Neural progenitor cell (in vitro differentiated cells): ENCODE measurements around the gene KANK2. TPM values are rescaled to one million over a fixed set of nuclear protein-coding genes. Genes with fewer than 3 reads are reported as not detected.
A peak's percentile ranks its signal among the peaks of the same experiment; 100 is the strongest.

ENCODE experiments used
- DNase-seq: peaks from one replicate; pipeline ENCODE4 v3.0.0-alpha.2; 2016; ENCODE audit warnings: low spot score
- H2AFZ ChIP-seq: fragments of 200-600 bp; sonication (generic); replicated peaks from 2 replicates; pipeline ENCODE4 v1.6.1; 2016; ENCODE audit warnings: antibody characterized with exemption
- H3F3A ChIP-seq: fragments of 200-600 bp; sonication (generic); 2 replicates; pipeline ENCODE4 v1.6.1; 2016; ENCODE audit warnings: antibody characterized with exemption, low read depth
- H3K27ac ChIP-seq: fragments of 200-600 bp; sonication (generic); 2 replicates; pipeline ENCODE4 v1.5.1; 2016; ENCODE audit warnings: mild to moderate bottlenecking
- H3K27me3 ChIP-seq: fragments of 200-600 bp; sonication (generic); 2 replicates; pipeline ENCODE4 v1.6.1; 2016; ENCODE audit warnings: mild to moderate bottlenecking, moderate library complexity
- H3K36me3 ChIP-seq: fragments of 200-600 bp; sonication (generic); 2 replicates; pipeline ENCODE4 v1.5.1; 2016
- H3K4me1 ChIP-seq: fragments of 200-600 bp; sonication (generic); 2 replicates; pipeline ENCODE4 v1.6.1; 2016; ENCODE audit warnings: mixed run types
- H3K4me2 ChIP-seq: fragments of 200-600 bp; sonication (generic); 2 replicates; pipeline ENCODE4 v1.6.1; 2016
- H3K4me3 ChIP-seq: fragments of 200-600 bp; sonication (generic); 2 replicates; pipeline ENCODE4 v1.5.1; 2016
- H3K79me2 ChIP-seq: fragments of 200-600 bp; sonication (generic); 2 replicates; pipeline ENCODE4 v1.6.1; 2016; ENCODE audit warnings: low read depth
- H3K9ac ChIP-seq: fragments of 200-600 bp; sonication (generic); 2 replicates; pipeline ENCODE4 v1.6.1; 2016
- H3K9me3 ChIP-seq: fragments of 200-600 bp; sonication (generic); 2 replicates; pipeline ENCODE4 v1.5.1; 2016; ENCODE audit warnings: low read depth
- H4K20me1 ChIP-seq: fragments of 200-600 bp; sonication (generic); 2 replicates; pipeline ENCODE4 v1.6.1; 2016; ENCODE audit warnings: low read depth
- H3K27ac Mint-ChIP-seq: 3 replicates; pipeline ENCODE4 v1.8.0; 2021; ENCODE audit warnings: mixed read lengths
- H3K27me3 Mint-ChIP-seq: 2 replicates; pipeline ENCODE4 v1.8.0; 2022; ENCODE audit warnings: low read depth, mild to moderate bottlenecking, inconsistent platforms, moderate library complexity, mixed read lengths; ENCODE audit not compliant: insufficient read depth
- H3K36me3 Mint-ChIP-seq: 3 replicates; pipeline ENCODE4 v1.8.0; 2021; ENCODE audit warnings: mixed read lengths
- H3K4me1 Mint-ChIP-seq: 3 replicates; pipeline ENCODE4 v1.8.0; 2021; ENCODE audit warnings: mixed read lengths
- H3K4me3 Mint-ChIP-seq: 3 replicates; pipeline ENCODE4 v1.8.0; 2021; ENCODE audit warnings: mild to moderate bottlenecking, moderate library complexity, mixed read lengths
- H3K9me3 Mint-ChIP-seq: 3 replicates; pipeline ENCODE4 v1.8.0; 2020; ENCODE audit warnings: mixed read lengths
- EZH2 ChIP-seq: fragments of 200-600 bp; sonication (generic); IDR thresholded peaks from 2 replicates; pipeline ENCODE4 v1.6.1; 2017; ENCODE audit warnings: antibody characterized with exemption, mild to moderate bottlenecking, moderate library complexity
- EZH2phosphoT487 ChIP-seq: fragments of 200-600 bp; sonication (generic); IDR thresholded peaks from 2 replicates; pipeline ENCODE4 v1.6.1; 2017; ENCODE audit warnings: antibody characterized with exemption
- total RNA-seq: library from RNA; depleted of rRNA; stranded (reverse); fragments of >200 nt; gene quantifications from 2 replicates; pipeline ENCODE4 v1.2.3, GENCODE V29; 2015; ENCODE audit warnings: low replicate concordance
- TF ChIP-seq, protein P1 (sequence below): fragments of 200-600 bp; sonication (generic); IDR thresholded peaks from 2 replicates; pipeline ENCODE4 v1.5.1; 2017; ENCODE audit warnings: antibody characterized with exemption, mild to moderate bottlenecking

KANK2 gene
- total RNA-seq, 1 donor from 2014 or later = 17.5 TPM

GRCh38 chr19:11240008-11240444 is 42.7 kb upstream of the KANK2 start:
- Histone ChIP-seq H3K27ac (no peak overlapping the region), H3K79me2 (no peaks in the 10 kb centered on the region), H3K36me3 (no peaks in the 10 kb centered on the region), H2AFZ (no peak overlapping the region), H3F3A (no peaks in the 10 kb centered on the region), H3K4me3 (no peak overlapping the region), H3K4me2 (no peak overlapping the region), H3K9me3 (no peaks in the 10 kb centered on the region), H3K9ac (no peak overlapping the region), H3K4me1 (no peaks in the 10 kb centered on the region), H4K20me1 (peaks cover 3% of the 10 kb centered on the region), H3K27me3 (no peaks in the 10 kb centered on the region)
- Mint-ChIP-seq H3K9me3 (no peaks in the 10 kb centered on the region), H3K27ac (no peak overlapping the region), H3K27me3 (peaks cover 2% of the 10 kb centered on the region), H3K36me3 (peaks cover 4% of the 10 kb centered on the region), H3K4me1 (peaks cover 28% of the 10 kb centered on the region), H3K4me3 (no peak overlapping the region)
- TF ChIP-seq, protein P1, sequence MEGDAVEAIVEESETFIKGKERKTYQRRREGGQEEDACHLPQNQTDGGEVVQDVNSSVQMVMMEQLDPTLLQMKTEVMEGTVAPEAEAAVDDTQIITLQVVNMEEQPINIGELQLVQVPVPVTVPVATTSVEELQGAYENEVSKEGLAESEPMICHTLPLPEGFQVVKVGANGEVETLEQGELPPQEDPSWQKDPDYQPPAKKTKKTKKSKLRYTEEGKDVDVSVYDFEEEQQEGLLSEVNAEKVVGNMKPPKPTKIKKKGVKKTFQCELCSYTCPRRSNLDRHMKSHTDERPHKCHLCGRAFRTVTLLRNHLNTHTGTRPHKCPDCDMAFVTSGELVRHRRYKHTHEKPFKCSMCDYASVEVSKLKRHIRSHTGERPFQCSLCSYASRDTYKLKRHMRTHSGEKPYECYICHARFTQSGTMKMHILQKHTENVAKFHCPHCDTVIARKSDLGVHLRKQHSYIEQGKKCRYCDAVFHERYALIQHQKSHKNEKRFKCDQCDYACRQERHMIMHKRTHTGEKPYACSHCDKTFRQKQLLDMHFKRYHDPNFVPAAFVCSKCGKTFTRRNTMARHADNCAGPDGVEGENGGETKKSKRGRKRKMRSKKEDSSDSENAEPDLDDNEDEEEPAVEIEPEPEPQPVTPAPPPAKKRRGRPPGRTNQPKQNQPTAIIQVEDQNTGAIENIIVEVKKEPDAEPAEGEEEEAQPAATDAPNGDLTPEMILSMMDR = no peak
- no peak for TF ChIP-seq EZH2phosphoT487
- no peak for TF ChIP-seq EZH2
- DNase-seq = no peak

GRCh38 chr19:11239377-11240000 is 42.1 kb upstream of the KANK2 start, which contains the start of gene ANGPTL8:
Gene ANGPTL8 (plus strand): TSS chr19:11239619. CDS start chr19:11239638, 19 bp downstream.
- Histone ChIP-seq H3K4me3 (no peak within 1 kb of the TSS), H3F3A (no peaks in the 10 kb centered on the region), H4K20me1 (peaks cover 3% of the 10 kb centered on the region), H3K36me3 (no peaks in the 10 kb centered on the region), H3K4me1 (no peaks in the 10 kb centered on the region), H3K9me3 (no peaks in the 10 kb centered on the region), H2AFZ (no peak within 1 kb of the TSS), H3K4me2 (no peak within 1 kb of the TSS), H3K27me3 (no peaks in the 10 kb centered on the region), H3K27ac (no peak within 1 kb of the TSS), H3K9ac (no peak within 1 kb of the TSS), H3K79me2 (no peaks in the 10 kb centered on the region)
- Mint-ChIP-seq H3K9me3 (no peaks in the 10 kb centered on the region), H3K27me3 (peaks cover 1% of the 10 kb centered on the region), H3K4me3 (no peak within 1 kb of the TSS), H3K36me3 (peaks cover 4% of the 10 kb centered on the region), H3K4me1 (peaks cover 28% of the 10 kb centered on the region), H3K27ac (peak within 1 kb of the TSS; percentile 60)
- DNase-seq = no peak
- TF ChIP-seq EZH2phosphoT487 = no peak

DNA sequence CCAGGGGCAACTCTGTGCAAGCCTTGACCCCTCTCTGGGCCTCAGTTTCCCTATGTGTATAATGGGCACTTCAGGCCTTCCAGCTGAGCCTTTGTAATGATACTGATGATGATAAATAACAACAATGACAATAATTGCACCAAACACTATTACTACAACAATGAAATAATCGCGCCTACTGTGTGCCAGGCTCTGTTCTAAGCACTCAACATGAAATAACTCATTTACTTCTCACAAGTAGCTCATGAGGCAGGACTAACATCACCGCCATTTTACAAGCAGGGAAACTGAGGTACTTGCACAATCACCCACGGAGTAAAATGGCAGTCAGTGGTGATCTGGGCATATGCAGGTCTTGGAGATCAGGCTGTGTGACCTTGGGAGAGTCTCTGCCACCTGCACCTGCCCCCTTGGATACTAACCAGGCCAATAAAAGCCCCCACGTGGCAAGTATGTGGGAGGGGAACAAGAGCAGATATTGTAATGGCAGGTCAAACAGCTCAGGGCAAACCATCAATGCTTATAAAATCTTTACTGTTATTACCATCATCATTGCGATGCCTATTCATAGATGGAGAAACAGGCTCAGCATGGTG is 41.5 kb upstream of the KANK2 start:
- no peaks in the 10 kb centered on the region for H3K79me2 ChIP-seq
- H3K36me3 ChIP-seq = no peaks in the 10 kb centered on the region
- H3K27me3 ChIP-seq = no peaks in the 10 kb centered on the region
- no peak overlapping the region for H2AFZ ChIP-seq
- H4K20me1 ChIP-seq = peaks cover 3% of the 10 kb centered on the region
- H3F3A ChIP-seq = no peaks in the 10 kb centered on the region
- Mint-ChIP-seq H3K4me3 (no peak overlapping the region), H3K36me3 (peaks cover 4% of the 10 kb centered on the region), H3K4me1 (peaks cover 28% of the 10 kb centered on the region), H3K27ac (peak overlapping the region; percentile 60), H3K9me3 (no peaks in the 10 kb centered on the region), H3K27me3 (no peaks in the 10 kb centered on the region)
- TF ChIP-seq EZH2 (no peak), EZH2phosphoT487 (no peak)
- DNase-seq = no peak
- no peak overlapping the region for H3K4me2 ChIP-seq
- no peak overlapping the region for H3K4me3 ChIP-seq
- no peaks in the 10 kb centered on the region for H3K4me1 ChIP-seq
- no peak overlapping the region for H3K9ac ChIP-seq
- H3K9me3 ChIP-seq = no peaks in the 10 kb centered on the region
- H3K27ac ChIP-seq = no peak overlapping the region

- no peaks in the 10 kb centered on the region for H3F3A ChIP-seq
- H3K79me2 ChIP-seq = no peaks in the 10 kb centered on the region
- DNase-seq = no peak
- no peak for TF ChIP-seq EZH2
- TF ChIP-seq EZH2phosphoT487 = no peak
- TF ChIP-seq, protein P1 = no peak
- H3K36me3 ChIP-seq = no peaks in the 10 kb centered on the region
- H3K9ac ChIP-seq = no peak overlapping the region
- H3K4me3 ChIP-seq = no peak overlapping the region
- Mint-ChIP-seq H3K4me3 (no peak overlapping the region), H3K9me3 (no peaks in the 10 kb centered on the region), H3K27me3 (no peaks in the 10 kb centered on the region), H3K36me3 (peaks cover 4% of the 10 kb centered on the region), H3K4me1 (peaks cover 23% of the 10 kb centered on the region), H3K27ac (no peak overlapping the region)
- H3K9me3 ChIP-seq = no peaks in the 10 kb centered on the region
- H4K20me1 ChIP-seq = no peaks in the 10 kb centered on the region
- no peak overlapping the region for H2AFZ ChIP-seq
- no peak overlapping the region for H3K27ac ChIP-seq
- no peaks in the 10 kb centered on the region for H3K27me3 ChIP-seq
- no peaks in the 10 kb centered on the region for H3K4me1 ChIP-seq
- H3K4me2 ChIP-seq = no peak overlapping the region
Measured at GRCh38 chr19:11238041-11238440, 40.7 kb upstream of the KANK2 start.
